Stimulated activated CD8-positive, alpha-beta memory T cell treated with anti-CD3 and anti-CD28 coated beads, Interleukin-15, amount 100 ng/mL, for 48 hours (primary cell): Measurements from ENCODE around the gene ALDH6A1.

Source experiments
- DNase-seq, 2 donors: peaks; one replicate each; pipeline ENCODE4 v3.0.0-alpha.2; 2020; ENCODE audit warnings: low read depth in 2 of 2

ALDH6A1 gene

GRCh38 chr14:74049876-74050495 lies 34.3 kb downstream of the ALDH6A1 start:
- DNase-seq, result no peak

DNA sequence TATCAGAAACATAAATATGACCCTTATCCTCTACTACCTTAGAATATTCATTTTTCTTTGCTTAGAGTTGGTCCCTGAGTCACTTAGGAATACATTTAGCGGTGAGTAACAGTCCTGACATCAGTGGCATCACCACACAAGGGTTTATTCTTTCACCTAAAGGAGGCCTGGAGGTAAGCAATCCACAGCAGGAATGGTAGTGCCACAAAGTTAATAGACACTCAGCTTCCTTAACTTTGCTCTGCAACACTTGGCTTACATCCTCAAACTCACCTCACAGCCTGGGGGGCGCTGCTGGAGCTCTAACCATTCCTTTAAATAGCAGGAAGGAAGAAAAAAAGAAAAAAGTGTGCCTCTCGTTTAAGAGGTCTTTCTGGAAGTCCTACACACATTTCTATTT lies 36.0 kb downstream of the ALDH6A1 start:
- no peak for DNase-seq

DNA sequence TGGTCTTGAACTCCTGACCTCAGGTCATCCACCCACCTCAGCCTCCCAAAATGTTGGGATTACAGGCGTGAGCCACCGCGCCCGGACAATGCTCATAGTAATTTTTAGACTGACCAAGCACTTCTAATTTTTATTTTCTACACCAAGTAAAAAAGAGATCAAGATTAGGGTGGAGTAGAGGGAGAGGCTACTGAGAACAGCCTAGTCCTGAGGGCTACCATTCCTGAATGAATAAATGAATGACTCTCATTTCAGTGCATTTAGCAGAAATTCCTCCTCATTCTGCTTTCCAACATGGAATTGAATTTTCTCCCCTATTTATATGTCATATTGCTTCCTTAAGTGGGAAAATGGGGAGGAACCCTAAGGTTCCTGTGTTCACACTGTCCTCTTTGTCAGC lies 38.7 kb downstream of the ALDH6A1 start:
- DNase-seq, result no peak

DNA sequence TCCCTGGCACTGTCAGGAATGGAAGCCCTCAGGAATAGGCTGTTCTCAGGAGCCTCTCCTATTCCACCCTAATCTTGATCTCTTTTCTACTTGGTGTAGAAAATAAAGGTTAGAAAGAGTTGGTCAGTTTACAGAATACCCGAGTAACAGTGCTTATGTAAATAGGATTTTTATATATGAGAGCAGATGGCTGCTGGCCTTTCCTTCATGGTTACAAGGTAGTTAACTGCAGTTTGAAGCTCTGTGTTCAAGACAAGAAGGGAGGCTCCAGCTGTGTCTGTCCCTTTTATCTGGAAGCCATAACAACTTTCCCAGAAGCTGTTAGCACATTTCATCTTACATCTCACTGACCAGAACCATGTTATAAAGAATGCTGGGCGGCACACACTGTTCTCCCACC lies 42.0 kb downstream of the ALDH6A1 start:
- no peak for DNase-seq

DNA sequence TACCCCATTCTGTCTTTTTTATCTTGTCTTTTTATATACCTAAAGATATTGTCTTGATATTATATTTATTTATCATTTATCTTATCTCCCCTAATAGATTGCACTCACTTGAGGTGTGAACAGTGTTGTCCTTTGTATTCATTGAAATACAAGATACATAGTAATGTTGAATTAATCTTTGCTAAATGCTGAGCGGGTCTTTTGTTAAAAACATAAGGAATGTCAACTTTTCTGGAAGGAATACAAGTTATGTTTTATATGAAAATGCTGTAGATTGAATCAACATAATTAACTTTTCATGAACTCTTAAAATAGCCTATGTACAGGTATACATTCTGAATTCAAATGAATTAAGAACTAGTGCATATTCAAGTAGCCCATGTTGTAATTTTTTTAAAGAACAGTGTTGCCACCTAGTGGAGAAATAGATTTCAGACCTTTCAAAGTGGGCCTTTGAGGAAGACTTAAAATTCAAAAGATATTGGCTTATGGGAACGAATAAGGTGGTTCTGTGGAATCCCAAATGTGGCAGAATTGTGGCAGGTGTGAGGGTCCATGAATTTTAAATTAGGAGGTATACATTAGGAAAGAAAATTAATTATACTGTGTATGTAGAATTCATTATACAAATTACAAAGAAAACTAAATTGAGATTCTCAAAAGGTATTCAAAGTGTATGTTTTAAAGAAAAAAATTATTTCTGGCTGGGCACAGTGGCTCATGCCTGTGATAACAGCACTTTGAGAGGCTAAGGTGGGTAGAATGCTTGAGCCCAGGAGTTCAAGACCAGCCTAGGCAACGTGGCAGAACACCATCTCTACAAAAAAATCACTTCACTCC lies 46.0 kb downstream of the ALDH6A1 start:
- DNase-seq, result no peak

DNA sequence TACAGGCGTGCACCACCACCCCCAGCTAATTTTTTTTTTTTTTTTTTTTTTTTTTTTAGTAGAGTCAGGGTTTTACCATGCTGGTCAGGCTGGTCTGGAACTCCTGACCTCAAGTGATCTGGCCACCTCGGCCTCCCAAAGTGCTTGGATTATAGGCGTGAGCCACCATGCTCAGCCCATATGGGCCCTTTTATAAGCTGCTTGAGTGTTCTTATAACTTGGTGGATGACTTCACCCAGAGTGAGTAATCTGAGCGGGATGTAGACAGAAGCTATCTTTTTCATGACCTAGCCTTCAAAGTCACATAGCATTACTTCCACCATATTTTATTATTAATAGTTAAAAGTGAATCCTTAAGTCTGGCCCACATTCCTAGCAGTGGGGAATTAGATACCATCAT lies 48.7 kb downstream of the ALDH6A1 start:
- DNase-seq, result no peak

DNA sequence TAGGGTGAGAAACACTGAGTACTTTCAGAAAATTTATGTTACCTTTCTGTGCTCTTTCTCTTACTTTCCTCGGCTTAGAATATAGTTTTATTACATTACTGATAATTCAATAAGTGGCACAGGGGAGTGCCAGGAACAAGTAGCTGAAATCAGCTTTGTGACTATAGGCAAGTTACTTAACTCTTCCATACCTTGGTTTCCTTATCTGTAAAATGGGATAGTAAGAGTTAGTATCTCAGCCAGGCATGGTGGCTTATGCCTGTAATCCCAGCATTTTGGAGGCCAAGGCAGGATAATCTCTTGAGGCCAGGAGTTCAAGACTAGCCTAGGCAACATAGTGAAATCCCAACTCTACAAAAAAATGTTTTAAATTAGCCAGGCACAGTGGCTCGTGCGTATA lies 49.7 kb downstream of the ALDH6A1 start:
- no peak for DNase-seq

GRCh38 chr14:74029136-74029535 lies 55.1 kb downstream of the ALDH6A1 start:
- DNase-seq, result no peak

- no peak for DNase-seq
Measured at GRCh38 chr14:74022346-74022745, 61.9 kb downstream of the ALDH6A1 start.

- no peak for DNase-seq
Measured at GRCh38 chr14:74019408-74020137, 64.7 kb downstream of the ALDH6A1 start.

DNA sequence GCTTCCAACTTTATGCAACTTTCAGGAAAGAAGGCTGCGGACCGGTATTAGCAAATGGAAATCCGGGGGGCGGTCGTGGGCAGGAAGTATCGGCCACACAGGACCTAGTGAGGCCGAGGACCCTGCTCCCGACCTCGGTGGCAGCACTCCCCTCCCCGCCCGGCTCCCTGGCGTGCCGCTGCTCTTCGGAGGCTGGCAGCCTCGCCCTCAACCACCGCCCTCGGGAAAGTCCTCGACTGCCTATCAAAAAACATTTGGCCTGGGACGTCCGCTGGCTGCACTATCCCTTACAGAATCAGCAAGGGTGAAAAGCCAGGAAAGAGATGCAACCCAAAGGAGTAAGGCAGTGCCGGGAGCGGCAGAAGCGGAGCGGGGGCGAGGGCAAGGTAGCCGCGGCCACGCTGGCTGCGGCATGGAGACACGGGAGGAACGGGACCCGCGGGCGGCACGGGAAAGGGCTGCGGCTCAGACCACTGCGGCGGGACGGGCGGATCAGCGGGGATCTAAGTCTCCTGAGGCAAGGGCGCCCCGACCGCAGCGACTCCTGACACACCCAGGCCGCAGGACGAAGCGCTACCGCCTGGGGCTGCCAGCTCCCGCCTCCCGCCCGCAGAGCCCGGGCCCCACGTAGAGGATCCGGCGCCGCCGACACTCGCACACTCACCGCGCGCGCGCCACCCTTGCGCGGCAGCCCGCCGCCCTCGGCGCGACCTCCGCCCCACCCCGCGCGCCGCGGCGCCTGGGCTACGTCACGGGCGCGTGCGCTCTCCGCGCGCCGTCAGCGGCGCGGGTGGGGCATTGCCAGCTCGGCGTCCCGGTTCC lies 65.5 kb downstream of the ALDH6A1 start, which contains the start of the genes BBOF1 and ENTPD5:
TSS of gene BBOF1 (plus strand) at position 764 of the 822 bp plus-strand sequence. CDS start 130 bp downstream, outside the sequence.
TSS of gene ENTPD5 (minus strand) at position 703 of the 822 bp plus-strand sequence. CDS start 31,186 bp downstream, outside the sequence.
- DNase-seq, result peak; percentile 73 to 79

GRCh38 chr14:74018174-74018585 lies 66.1 kb downstream of the ALDH6A1 start:
- DNase-seq, result no peak

DNA sequence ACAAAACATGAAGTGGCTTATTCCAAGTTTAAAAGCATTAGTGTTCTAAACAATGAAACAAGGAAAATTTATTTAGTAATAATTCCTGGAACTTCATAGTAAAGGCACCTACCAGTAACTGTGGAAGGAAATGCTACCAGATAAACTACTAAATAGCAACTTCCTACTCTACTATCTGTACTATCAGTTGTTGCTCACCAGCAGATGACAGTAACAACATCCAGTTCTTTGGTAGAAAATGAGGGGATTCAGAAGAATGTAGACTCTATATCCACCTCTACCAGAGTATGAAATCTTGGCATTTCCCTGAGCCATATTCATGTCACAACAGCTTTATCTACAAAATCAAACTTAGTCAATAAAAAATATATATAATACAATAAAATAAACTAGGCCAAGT lies 68.3 kb downstream of the ALDH6A1 start:
- DNase-seq, result no peak

GRCh38 chr14:74015176-74015575 lies 69.1 kb downstream of the ALDH6A1 start:
- DNase-seq, result no peak

GRCh38 chr14:74014299-74014698 lies 70.0 kb downstream of the ALDH6A1 start:
- DNase-seq, result no peak

DNA sequence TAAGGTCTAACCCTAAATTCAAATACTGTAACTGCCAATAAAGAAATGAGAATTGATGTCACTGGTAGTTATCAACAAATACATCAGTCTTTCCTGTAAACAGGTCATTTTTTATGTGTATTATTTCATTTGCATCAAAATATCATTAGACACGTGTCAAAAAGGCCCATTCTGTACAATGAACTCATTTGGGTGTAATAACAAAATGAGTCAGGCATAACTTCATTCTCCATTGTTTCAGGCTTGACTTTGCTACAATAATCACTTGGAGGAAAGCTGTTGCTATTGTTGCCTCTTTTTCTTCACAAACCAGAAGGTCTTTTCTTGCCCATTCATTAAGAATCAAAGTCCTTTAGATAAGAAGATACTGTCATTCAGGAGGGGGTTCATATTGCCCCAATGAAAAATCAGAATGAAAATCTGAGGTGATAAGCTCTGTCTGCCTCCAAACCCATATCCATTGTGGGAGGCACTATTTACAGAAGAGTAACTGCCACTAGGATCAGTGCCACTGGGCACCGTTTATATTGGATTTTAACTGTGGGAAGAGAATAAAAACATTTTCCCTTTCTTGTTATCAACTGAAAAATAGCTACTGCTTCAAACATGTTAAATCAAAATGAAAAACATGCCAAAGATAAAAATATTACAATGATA lies 75.3 kb downstream of the ALDH6A1 start:
- DNase-seq, result no peak
